IMR-90 (cell line): ENCODE measurements around the gene EEPD1. TPM values are rescaled to one million over a fixed set of nuclear protein-coding genes. Genes with fewer than 3 reads are reported as not detected.

Experiments
- ATAC-seq: fragments of 200-7000 bp; cut with Tn5 transposase; 2 replicates; pipeline ENCODE4 v1.9.1; 2020; ENCODE audit warnings: low read depth, mild to moderate bottlenecking, moderate library complexity
- BruUV-seq: library from RNA; stranded (reverse); fragments of 400-500 nt; replicated peaks from 2 replicates; lab custom pipeline; 2021; lab: Mats Ljungman, UMichigan
- CTCF ChIA-PET: fragments of 300-600 bp; formaldehyde crosslinking; extraction: SDS; loops from one replicate; lab custom pipeline; 2021; ENCODE audit warnings: antibody characterized with exemption; lab: Yijun Ruan, JAX
- POLR2A ChIA-PET: fragments of 300-600 bp; sonication (Branson Sonifier 250); formaldehyde crosslinking; loops from one replicate; lab custom pipeline; 2022; ENCODE audit warnings: antibody characterized with exemption; ENCODE audit not compliant: unreplicated experiment; lab: Charles Lee
- DNase-seq: peaks from one replicate; pipeline ENCODE4 v3.0.0; 2013
- H2AFZ ChIP-seq: replicated peaks from 2 replicates; pipeline ENCODE3; 2013; ENCODE audit warnings: low read length, mild to moderate bottlenecking; ENCODE audit not compliant: poor library complexity
- H2AK5ac ChIP-seq: 2 replicates; pipeline ENCODE4 v1.6.1; 2013; ENCODE audit warnings: low read depth, low read length, inconsistent platforms
- H2AK9ac ChIP-seq: replicated peaks from 2 replicates; pipeline ENCODE3; 2013; ENCODE audit warnings: mild to moderate bottlenecking, low read depth, low read length, moderate library complexity; ENCODE audit not compliant: poor library complexity
- H2BK120ac ChIP-seq: 2 replicates; pipeline ENCODE4 v1.6.1; 2013; ENCODE audit warnings: low read depth, low read length, inconsistent platforms
- H2BK15ac ChIP-seq: 3 replicates; pipeline ENCODE4 v1.6.1; 2013; ENCODE audit warnings: low read depth, low read length, inconsistent platforms
- H2BK20ac ChIP-seq: 2 replicates; pipeline ENCODE4 v1.6.1; 2013; ENCODE audit warnings: low read depth, mild to moderate bottlenecking, inconsistent platforms, low read length, moderate library complexity
- H2BK5ac ChIP-seq: 2 replicates; pipeline ENCODE4 v1.6.1; 2013; ENCODE audit warnings: mild to moderate bottlenecking, low read depth, low read length, inconsistent platforms; ENCODE audit not compliant: poor library complexity, severe bottlenecking
- H3K14ac ChIP-seq: replicated peaks from 2 replicates; pipeline ENCODE4 v1.6.1; 2013; ENCODE audit warnings: low read depth, low read length, inconsistent platforms
- H3K18ac ChIP-seq: 2 replicates; pipeline ENCODE4 v1.6.1; 2013; ENCODE audit warnings: low read depth, low read length, control low read depth
- H3K23ac ChIP-seq: 2 replicates; pipeline ENCODE4 v1.6.1; 2013; ENCODE audit warnings: low read depth, low read length, inconsistent platforms
- H3K27ac ChIP-seq: 2 replicates; pipeline ENCODE4 v1.5.1; 2013; ENCODE audit warnings: mild to moderate bottlenecking, control low read depth, low read length; ENCODE audit not compliant: insufficient read depth
- H3K27me3 ChIP-seq: 2 replicates; pipeline ENCODE4 v1.6.1; 2013; ENCODE audit warnings: low read length; ENCODE audit not compliant: control insufficient read depth, insufficient read depth
- H3K36me3 ChIP-seq: 2 replicates; pipeline ENCODE4 v1.6.1; 2013; ENCODE audit warnings: low read length, mixed read lengths; ENCODE audit not compliant: control insufficient read depth, insufficient read depth
- H3K4ac ChIP-seq: 2 replicates; pipeline ENCODE4 v1.6.1; 2013; ENCODE audit warnings: low read depth, low read length, inconsistent platforms
- H3K4me1 ChIP-seq: 2 replicates; pipeline ENCODE4 v1.6.1; 2013; ENCODE audit warnings: low read length, mixed read lengths; ENCODE audit not compliant: control insufficient read depth, insufficient read depth
- H3K4me2 ChIP-seq: 2 replicates; pipeline ENCODE4 v1.6.1; 2013; ENCODE audit warnings: low read depth, mild to moderate bottlenecking, control low read depth, low read length, moderate library complexity
- H3K4me3 ChIP-seq: 2 replicates; pipeline ENCODE4 v1.5.1; 2013; ENCODE audit warnings: low read depth, mild to moderate bottlenecking, control low read depth, low read length, moderate library complexity; ENCODE audit not compliant: insufficient read depth
- H3K56ac ChIP-seq: 2 replicates; pipeline ENCODE4 v1.6.1; 2013; ENCODE audit warnings: low read length, inconsistent platforms; ENCODE audit not compliant: insufficient read depth; ENCODE audit errors: extremely low read depth
- H3K79me1 ChIP-seq, 2 experiments: 2 replicates each; pipeline ENCODE4 v1.6.1; 2013; ENCODE audit warnings: low read length in 2 of 2, inconsistent platforms in 1 of 2, low read depth in 1 of 2
- H3K9ac ChIP-seq: 2 replicates; pipeline ENCODE4 v1.6.1; 2013; ENCODE audit warnings: low read depth, low read length, control low read depth
- H3K9me1 ChIP-seq: 2 replicates; pipeline ENCODE4 v1.6.1; 2013; ENCODE audit warnings: low read length, inconsistent platforms; ENCODE audit not compliant: insufficient read depth
- H3K9me3 ChIP-seq: 2 replicates; pipeline ENCODE4 v1.6.1; 2013; ENCODE audit warnings: low read length; ENCODE audit not compliant: control insufficient read depth, insufficient read depth
- H4K20me1 ChIP-seq: 2 replicates; pipeline ENCODE4 v1.6.1; 2013; ENCODE audit warnings: low read length, inconsistent platforms; ENCODE audit not compliant: insufficient read depth
- H4K5ac ChIP-seq: 2 replicates; pipeline ENCODE4 v1.6.1; 2013; ENCODE audit warnings: mild to moderate bottlenecking, low read depth, low read length, control low read depth
- H4K8ac ChIP-seq, 2 experiments: 2 replicates each; pipeline ENCODE4 v1.6.1; 2013; ENCODE audit warnings: low read depth in 2 of 2, low read length in 2 of 2, control low read depth in 1 of 2, inconsistent platforms in 1 of 2
- H4K91ac ChIP-seq: 2 replicates; pipeline ENCODE4 v1.6.1; 2013; ENCODE audit warnings: low read depth, low read length, inconsistent platforms; ENCODE audit not compliant: insufficient read depth
- BHLHE40 ChIP-seq: fragments of 150-350 bp; IDR thresholded peaks from 2 replicates; pipeline ENCODE4 v1.6.1; 2016; ENCODE audit warnings: mild to moderate bottlenecking, low read depth, low read length
- CEBPB ChIP-seq: IDR thresholded peaks from 2 replicates; pipeline ENCODE4 v1.6.1; 2012; ENCODE audit warnings: low read depth, low read length, improper control_type of control experiment
- FOS ChIP-seq: fragments of 150-350 bp; IDR thresholded peaks from 2 replicates; pipeline ENCODE4 v1.6.1; 2016; ENCODE audit warnings: low read depth, low read length
- MAFK ChIP-seq: IDR thresholded peaks from 2 replicates; pipeline ENCODE4 v1.6.1; 2012; ENCODE audit warnings: low read depth, low read length, improper control_type of control experiment
- WGBS, 2 experiments: methylation state at CpG; one replicate each; pipeline versions ENCODE4 v1.1.5 to v1.1.7; 2013; ENCODE audit warnings: missing lambda C conversion rate in 2 of 2; ENCODE audit not compliant: insufficient read length in 1 of 2; ENCODE audit errors: extremely low coverage in 2 of 2; 5-methylcytosine and 5-hydroxymethylcytosine counted together
- dilution Hi-C: fragments of 300-500 bp; cut with HindIII; formaldehyde crosslinking; loops from one replicate; pipeline ENCODE4 v1.14.3; 2018; ENCODE audit warnings: low sequenced_read_pairs; ENCODE audit not compliant: unreplicated experiment
- in situ Hi-C: fragments of 300-500 bp; cut with MboI; formaldehyde crosslinking; loops from 3 replicates; pipeline ENCODE4 v1.14.3; 2019; ENCODE audit warnings: low sequenced_read_pairs, inconsistent platforms, mixed read lengths
- intact Hi-C: fragments of 100-400 bp; cut with micrococcal nuclease; formaldehyde crosslinking; loops from 2 replicates; pipeline ENCODE4 v1.10.0; 2022
- polyA plus RNA-seq, 3 experiments: library from polyadenylated mRNA; depleted of rRNA; stranded (reverse); fragments of >200 nt; gene quantifications; 2 replicates each; pipeline ENCODE4 v1.2.3, GENCODE V29; 2012; ENCODE audit warnings: low replicate concordance in 1 of 3
- total RNA-seq: library from RNA; depleted of rRNA; stranded (reverse); fragments of >200 nt; gene quantifications from 2 replicates; pipeline ENCODE4 v1.2.3, GENCODE V29; 2012

Gene EEPD1
- total and polyA plus RNA-seq, 2 of the 4 experiments (the other 2 are of a cell fraction): 7.3 to 15.2 TPM

DNA sequence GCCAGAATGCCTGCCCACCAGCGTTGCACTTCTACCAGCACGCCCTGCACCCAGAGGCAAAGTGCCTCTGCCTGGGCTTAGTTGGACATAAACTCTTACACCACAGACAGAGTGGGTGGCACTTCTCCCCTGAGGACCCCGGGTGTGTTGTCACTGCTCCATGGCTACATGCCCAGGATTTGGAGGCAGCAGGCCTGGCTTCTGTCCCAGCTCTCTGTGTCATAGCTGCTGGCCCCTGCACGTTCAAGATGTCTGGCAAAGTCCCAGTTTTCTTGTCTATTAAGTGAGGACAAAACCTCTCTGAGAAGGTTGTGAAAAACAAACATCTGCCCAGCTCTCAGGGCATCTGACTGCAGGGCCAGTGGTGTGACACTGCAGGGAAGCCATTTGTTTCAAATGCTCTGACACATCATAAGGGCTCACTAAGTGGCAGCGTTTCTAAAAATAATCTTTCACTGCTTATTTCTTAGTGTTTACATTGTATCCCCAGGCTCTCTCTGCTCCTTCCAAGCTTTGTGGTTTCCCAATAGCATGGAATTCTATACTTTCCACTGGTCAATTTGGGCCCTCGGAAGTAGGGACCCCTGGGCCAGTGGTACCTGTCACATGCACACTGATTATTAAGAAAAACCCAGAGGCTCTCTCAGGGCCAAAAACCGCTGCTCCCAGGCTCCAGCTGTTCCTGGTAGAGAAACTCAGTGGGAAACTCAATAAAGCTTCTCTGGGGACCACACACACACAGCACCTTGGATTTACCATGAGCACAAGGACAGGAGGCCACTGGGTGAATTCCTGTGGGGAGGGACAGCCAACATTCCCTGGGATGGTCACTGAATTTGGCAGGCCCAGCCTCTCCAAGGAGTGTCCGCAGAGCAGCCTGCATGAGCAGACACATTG, 150.4 kb downstream of the EEPD1 start:
- Histone ChIP-seq H3K4me3 (no peak overlapping the region), H3K9ac (no peak overlapping the region), H3K27ac (peak overlapping the region; percentile 4; the same call in 1 of the 2 replicates), H4K8ac (peak overlapping the region in 1 of 2 experiments; percentile 17; a peak in 1 of 4 replicates), H2BK120ac (peak overlapping the region; percentile 70), H2AFZ (peak overlapping the region; percentile 36), H3K18ac (peak overlapping the region; percentile 30; the same call in 1 of the 2 replicates), H3K14ac (peak overlapping the region; percentile 65), H2BK20ac (peak overlapping the region; percentile 69; the same call in 1 of the 2 replicates), H3K9me3 (no peaks in the 10 kb centered on the region), H4K5ac (no peak overlapping the region), H3K79me1 (0 out of 4 replicates have a peak, but pooled peaks cover 0 to 4% of the 10 kb centered on the region in 2 experiments), H2BK5ac (no peak overlapping the region), H3K36me3 (peaks cover 16% of the 10 kb centered on the region; the same call in 1 of the 2 replicates), H4K20me1 (peaks cover 15% of the 10 kb centered on the region), H3K9me1 (peaks cover 25% of the 10 kb centered on the region), H3K4me2 (peak overlapping the region; percentile 7; the same call in 1 of the 2 replicates), H3K27me3 (no peaks in the 10 kb centered on the region), H3K23ac (peak overlapping the region; percentile 37), H3K56ac (no peak overlapping the region), H3K4ac (peak overlapping the region; percentile 68), H2BK15ac (no peak overlapping the region), H4K91ac (peak overlapping the region; percentile 35; the same call in 1 of the 2 replicates), H2AK9ac (peak overlapping the region; percentile 30), H2AK5ac (peak overlapping the region; percentile 77; the same call in 1 of the 2 replicates), H3K4me1 (peaks cover 23% of the 10 kb centered on the region)
- POLR2A ChIA-PET: no interaction called here
- DNase-seq: peak; percentile 95
- intact Hi-C loops: loop anchor here (1.0 kb wide), 1 partner anchor 11 kb away; no protein-coding TSS in a partner anchor
- dilution Hi-C loops: loop anchor here (25.0 kb wide), 1 partner anchor 316 kb away; no protein-coding TSS in a partner anchor
- no TSS peak for BruUV-seq
- CTCF ChIA-PET: interaction anchor here (0.6 to 1.8 kb wide), 5 partner anchors 15 to 1301 kb away, joined by 3 to 9 read pairs (median 5); no protein-coding TSS in a partner anchor
- ATAC-seq: peak; percentile 86
- in situ Hi-C loops: no loop called here
- WGBS, 2 experiments: 0% methylated on average over 1 of the region's 8 CpGs; no CpG with 5 or more reads in 1 of the 2 experiments
- peak; percentile 78 for TF ChIP-seq CEBPB
- no peak for TF ChIP-seq MAFK
- peak; percentile 62 for TF ChIP-seq FOS
- peak; percentile 98 for TF ChIP-seq BHLHE40
